IMR-90 (cell line): ENCODE measurements around the gene SMARCD1. TPM values are rescaled to one million over a fixed set of nuclear protein-coding genes. Genes with fewer than 3 reads are reported as not detected.

Source experiments
- ATAC-seq: fragments of 200-7000 bp; cut with Tn5 transposase; 2 replicates; pipeline ENCODE4 v1.9.1; 2020; ENCODE audit warnings: low read depth, mild to moderate bottlenecking, moderate library complexity
- BruUV-seq: library from RNA; stranded (reverse); fragments of 400-500 nt; replicated peaks from 2 replicates; lab custom pipeline; 2021; lab: Mats Ljungman, UMichigan
- CTCF ChIA-PET: fragments of 300-600 bp; formaldehyde crosslinking; extraction: SDS; loops from one replicate; lab custom pipeline; 2021; ENCODE audit warnings: antibody characterized with exemption; lab: Yijun Ruan, JAX
- POLR2A ChIA-PET: fragments of 300-600 bp; sonication (Branson Sonifier 250); formaldehyde crosslinking; loops from one replicate; lab custom pipeline; 2022; ENCODE audit warnings: antibody characterized with exemption; ENCODE audit not compliant: unreplicated experiment; lab: Charles Lee
- DNase-seq: peaks from one replicate; pipeline ENCODE4 v3.0.0; 2013
- H2AFZ ChIP-seq: replicated peaks from 2 replicates; pipeline ENCODE3; 2013; ENCODE audit warnings: low read length, mild to moderate bottlenecking; ENCODE audit not compliant: poor library complexity
- H2AK5ac ChIP-seq: 2 replicates; pipeline ENCODE4 v1.6.1; 2013; ENCODE audit warnings: low read depth, low read length, inconsistent platforms
- H2AK9ac ChIP-seq: replicated peaks from 2 replicates; pipeline ENCODE3; 2013; ENCODE audit warnings: mild to moderate bottlenecking, low read depth, low read length, moderate library complexity; ENCODE audit not compliant: poor library complexity
- H2BK120ac ChIP-seq: 2 replicates; pipeline ENCODE4 v1.6.1; 2013; ENCODE audit warnings: low read depth, low read length, inconsistent platforms
- H2BK15ac ChIP-seq: 3 replicates; pipeline ENCODE4 v1.6.1; 2013; ENCODE audit warnings: low read depth, low read length, inconsistent platforms
- H2BK20ac ChIP-seq: 2 replicates; pipeline ENCODE4 v1.6.1; 2013; ENCODE audit warnings: low read depth, mild to moderate bottlenecking, inconsistent platforms, low read length, moderate library complexity
- H2BK5ac ChIP-seq: 2 replicates; pipeline ENCODE4 v1.6.1; 2013; ENCODE audit warnings: mild to moderate bottlenecking, low read depth, low read length, inconsistent platforms; ENCODE audit not compliant: poor library complexity, severe bottlenecking
- H3K14ac ChIP-seq: replicated peaks from 2 replicates; pipeline ENCODE4 v1.6.1; 2013; ENCODE audit warnings: low read depth, low read length, inconsistent platforms
- H3K18ac ChIP-seq: 2 replicates; pipeline ENCODE4 v1.6.1; 2013; ENCODE audit warnings: low read depth, low read length, control low read depth
- H3K23ac ChIP-seq: 2 replicates; pipeline ENCODE4 v1.6.1; 2013; ENCODE audit warnings: low read depth, low read length, inconsistent platforms
- H3K27ac ChIP-seq: 2 replicates; pipeline ENCODE4 v1.5.1; 2013; ENCODE audit warnings: mild to moderate bottlenecking, control low read depth, low read length; ENCODE audit not compliant: insufficient read depth
- H3K27me3 ChIP-seq: 2 replicates; pipeline ENCODE4 v1.6.1; 2013; ENCODE audit warnings: low read length; ENCODE audit not compliant: control insufficient read depth, insufficient read depth
- H3K36me3 ChIP-seq: 2 replicates; pipeline ENCODE4 v1.6.1; 2013; ENCODE audit warnings: low read length, mixed read lengths; ENCODE audit not compliant: control insufficient read depth, insufficient read depth
- H3K4ac ChIP-seq: 2 replicates; pipeline ENCODE4 v1.6.1; 2013; ENCODE audit warnings: low read depth, low read length, inconsistent platforms
- H3K4me1 ChIP-seq: 2 replicates; pipeline ENCODE4 v1.6.1; 2013; ENCODE audit warnings: low read length, mixed read lengths; ENCODE audit not compliant: control insufficient read depth, insufficient read depth
- H3K4me2 ChIP-seq: 2 replicates; pipeline ENCODE4 v1.6.1; 2013; ENCODE audit warnings: low read depth, mild to moderate bottlenecking, control low read depth, low read length, moderate library complexity
- H3K4me3 ChIP-seq: 2 replicates; pipeline ENCODE4 v1.5.1; 2013; ENCODE audit warnings: low read depth, mild to moderate bottlenecking, control low read depth, low read length, moderate library complexity; ENCODE audit not compliant: insufficient read depth
- H3K56ac ChIP-seq: 2 replicates; pipeline ENCODE4 v1.6.1; 2013; ENCODE audit warnings: low read length, inconsistent platforms; ENCODE audit not compliant: insufficient read depth; ENCODE audit errors: extremely low read depth
- H3K79me1 ChIP-seq, 2 experiments: 2 replicates each; pipeline ENCODE4 v1.6.1; 2013; ENCODE audit warnings: low read length in 2 of 2, inconsistent platforms in 1 of 2, low read depth in 1 of 2
- H3K9ac ChIP-seq: 2 replicates; pipeline ENCODE4 v1.6.1; 2013; ENCODE audit warnings: low read depth, low read length, control low read depth
- H3K9me1 ChIP-seq: 2 replicates; pipeline ENCODE4 v1.6.1; 2013; ENCODE audit warnings: low read length, inconsistent platforms; ENCODE audit not compliant: insufficient read depth
- H3K9me3 ChIP-seq: 2 replicates; pipeline ENCODE4 v1.6.1; 2013; ENCODE audit warnings: low read length; ENCODE audit not compliant: control insufficient read depth, insufficient read depth
- H4K20me1 ChIP-seq: 2 replicates; pipeline ENCODE4 v1.6.1; 2013; ENCODE audit warnings: low read length, inconsistent platforms; ENCODE audit not compliant: insufficient read depth
- H4K5ac ChIP-seq: 2 replicates; pipeline ENCODE4 v1.6.1; 2013; ENCODE audit warnings: mild to moderate bottlenecking, low read depth, low read length, control low read depth
- H4K8ac ChIP-seq, 2 experiments: 2 replicates each; pipeline ENCODE4 v1.6.1; 2013; ENCODE audit warnings: low read depth in 2 of 2, low read length in 2 of 2, control low read depth in 1 of 2, inconsistent platforms in 1 of 2
- H4K91ac ChIP-seq: 2 replicates; pipeline ENCODE4 v1.6.1; 2013; ENCODE audit warnings: low read depth, low read length, inconsistent platforms; ENCODE audit not compliant: insufficient read depth
- BHLHE40 ChIP-seq: fragments of 150-350 bp; IDR thresholded peaks from 2 replicates; pipeline ENCODE4 v1.6.1; 2016; ENCODE audit warnings: mild to moderate bottlenecking, low read depth, low read length
- CEBPB ChIP-seq: IDR thresholded peaks from 2 replicates; pipeline ENCODE4 v1.6.1; 2012; ENCODE audit warnings: low read depth, low read length, improper control_type of control experiment
- CHD1 ChIP-seq: IDR thresholded peaks from 2 replicates; pipeline ENCODE4 v1.6.1; 2012; ENCODE audit warnings: low read depth, low read length, improper control_type of control experiment
- FOS ChIP-seq: fragments of 150-350 bp; IDR thresholded peaks from 2 replicates; pipeline ENCODE4 v1.6.1; 2016; ENCODE audit warnings: low read depth, low read length
- MAFK ChIP-seq: IDR thresholded peaks from 2 replicates; pipeline ENCODE4 v1.6.1; 2012; ENCODE audit warnings: low read depth, low read length, improper control_type of control experiment
- MAZ ChIP-seq: IDR thresholded peaks from 2 replicates; pipeline ENCODE4 v1.6.1; 2012; ENCODE audit warnings: low read depth, mild to moderate bottlenecking, low read length, improper control_type of control experiment, moderate library complexity, borderline replicate concordance
- MXI1 ChIP-seq: IDR thresholded peaks from 2 replicates; pipeline ENCODE4 v1.6.1; 2012; ENCODE audit warnings: low read depth, mild to moderate bottlenecking, low read length, moderate library complexity, borderline replicate concordance
- NFE2L2 ChIP-seq: fragments of 150-350 bp; IDR thresholded peaks from 2 replicates; pipeline ENCODE4 v1.6.1; 2016; ENCODE audit warnings: low read depth, mild to moderate bottlenecking, low read length
- POLR2A ChIP-seq: IDR thresholded peaks from 2 replicates; pipeline ENCODE4 v1.6.1; 2012; ENCODE audit warnings: mild to moderate bottlenecking, low read depth, low read length
- RAD21 ChIP-seq: IDR thresholded peaks from 2 replicates; pipeline ENCODE4 v1.6.1; 2012; ENCODE audit warnings: low read length, improper control_type of control experiment
- RCOR1 ChIP-seq: IDR thresholded peaks from 2 replicates; pipeline ENCODE4 v1.6.1; 2012; ENCODE audit warnings: mild to moderate bottlenecking, low read length, improper control_type of control experiment; ENCODE audit not compliant: insufficient replicate concordance
- RFX5 ChIP-seq: IDR thresholded peaks from 2 replicates; pipeline ENCODE4 v1.8.0; 2012; ENCODE audit warnings: low read depth, mild to moderate bottlenecking, low read length, moderate library complexity
- SMC3 ChIP-seq: fragments of 150-350 bp; IDR thresholded peaks from 2 replicates; pipeline ENCODE4 v1.6.1; 2016; ENCODE audit warnings: low read depth, mild to moderate bottlenecking, antibody characterized with exemption, low read length, moderate library complexity
- WGBS, 2 experiments: methylation state at CpG; one replicate each; pipeline versions ENCODE4 v1.1.5 to v1.1.7; 2013; ENCODE audit warnings: missing lambda C conversion rate in 2 of 2; ENCODE audit not compliant: insufficient read length in 1 of 2; ENCODE audit errors: extremely low coverage in 2 of 2; 5-methylcytosine and 5-hydroxymethylcytosine counted together
- dilution Hi-C: fragments of 300-500 bp; cut with HindIII; formaldehyde crosslinking; loops from one replicate; pipeline ENCODE4 v1.14.3; 2018; ENCODE audit warnings: low sequenced_read_pairs; ENCODE audit not compliant: unreplicated experiment
- in situ Hi-C: fragments of 300-500 bp; cut with MboI; formaldehyde crosslinking; loops from 3 replicates; pipeline ENCODE4 v1.14.3; 2019; ENCODE audit warnings: low sequenced_read_pairs, inconsistent platforms, mixed read lengths
- intact Hi-C: fragments of 100-400 bp; cut with micrococcal nuclease; formaldehyde crosslinking; loops from 2 replicates; pipeline ENCODE4 v1.10.0; 2022
- polyA plus RNA-seq, 3 experiments: library from polyadenylated mRNA; depleted of rRNA; stranded (reverse); fragments of >200 nt; gene quantifications; 2 replicates each; pipeline ENCODE4 v1.2.3, GENCODE V29; 2012; ENCODE audit warnings: low replicate concordance in 1 of 3
- total RNA-seq: library from RNA; depleted of rRNA; stranded (reverse); fragments of >200 nt; gene quantifications from 2 replicates; pipeline ENCODE4 v1.2.3, GENCODE V29; 2012
- TF ChIP-seq, protein P1 (sequence below): conservative IDR thresholded peaks from 2 replicates; pipeline ENCODE4 v1.5.1; 2012; ENCODE audit warnings: mild to moderate bottlenecking, low read depth, low read length, improper control_type of control experiment
- TF ChIP-seq, protein P2 (sequence below): fragments of 150-350 bp; IDR thresholded peaks from 2 replicates; pipeline ENCODE4 v1.6.1; 2016; ENCODE audit warnings: low read depth, mild to moderate bottlenecking, low read length, moderate library complexity, borderline replicate concordance
- TF ChIP-seq, protein P3 (sequence below): fragments of 150-350 bp; IDR thresholded peaks from 2 replicates; pipeline ENCODE4 v1.6.1; 2017; ENCODE audit warnings: mild to moderate bottlenecking, antibody characterized with exemption, low read length, low read depth

Gene SMARCD1
- total and polyA plus RNA-seq, 2 of the 4 experiments (the other 2 are of a cell fraction) = 28.1 to 47.9 TPM

DNA sequence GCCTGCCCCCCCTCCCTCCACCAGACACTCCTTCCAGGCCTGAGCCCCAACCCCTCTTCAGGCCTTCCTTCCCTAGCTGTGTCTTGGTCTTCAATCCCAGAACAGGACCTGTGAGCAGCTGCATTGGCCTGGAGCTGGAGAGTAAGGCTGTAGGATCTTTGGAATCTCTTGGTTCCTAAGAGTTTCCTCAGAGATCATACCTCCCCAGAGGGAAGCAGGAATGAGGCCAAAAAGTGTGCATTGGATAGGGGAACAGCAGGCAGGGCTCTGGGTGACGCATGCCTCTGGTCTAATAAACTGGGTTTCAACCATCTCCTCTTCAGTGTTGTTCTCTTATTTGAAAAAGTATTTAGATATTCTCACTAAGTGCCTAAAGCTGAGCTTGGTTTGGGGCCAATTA lies 1.8 kb upstream of the SMARCD1 start:
- Histone ChIP-seq H3K4me3 (no peak overlapping the region), H4K20me1 (peaks cover 17% of the 10 kb centered on the region), H2AFZ (no peak overlapping the region), H3K23ac (no peak overlapping the region), H2BK120ac (no peak overlapping the region), H3K18ac (no peak overlapping the region), H2BK5ac (no peak overlapping the region), H3K4me2 (no peak overlapping the region), H4K5ac (no peak overlapping the region), H3K4ac (no peak overlapping the region), H3K56ac (no peak overlapping the region), H3K9ac (no peak overlapping the region), H3K79me1 (peaks cover 4 to 31% of the 10 kb centered on the region in 2 experiments), H3K9me3 (no peaks in the 10 kb centered on the region), H3K9me1 (no peaks in the 10 kb centered on the region), H4K91ac (no peak overlapping the region), H2BK20ac (no peak overlapping the region), H3K4me1 (peaks cover 4% of the 10 kb centered on the region), H2BK15ac (no peak overlapping the region), H3K36me3 (peaks cover 9% of the 10 kb centered on the region), H3K14ac (no peak overlapping the region), H4K8ac (no peak overlapping the region), H2AK9ac (peak overlapping the region; percentile 23), H2AK5ac (no peak overlapping the region), H3K27me3 (no peaks in the 10 kb centered on the region), H3K27ac (no peak overlapping the region)
- ATAC-seq (no peak), DNase-seq (no peak)
- TF ChIP-seq, protein P1, sequence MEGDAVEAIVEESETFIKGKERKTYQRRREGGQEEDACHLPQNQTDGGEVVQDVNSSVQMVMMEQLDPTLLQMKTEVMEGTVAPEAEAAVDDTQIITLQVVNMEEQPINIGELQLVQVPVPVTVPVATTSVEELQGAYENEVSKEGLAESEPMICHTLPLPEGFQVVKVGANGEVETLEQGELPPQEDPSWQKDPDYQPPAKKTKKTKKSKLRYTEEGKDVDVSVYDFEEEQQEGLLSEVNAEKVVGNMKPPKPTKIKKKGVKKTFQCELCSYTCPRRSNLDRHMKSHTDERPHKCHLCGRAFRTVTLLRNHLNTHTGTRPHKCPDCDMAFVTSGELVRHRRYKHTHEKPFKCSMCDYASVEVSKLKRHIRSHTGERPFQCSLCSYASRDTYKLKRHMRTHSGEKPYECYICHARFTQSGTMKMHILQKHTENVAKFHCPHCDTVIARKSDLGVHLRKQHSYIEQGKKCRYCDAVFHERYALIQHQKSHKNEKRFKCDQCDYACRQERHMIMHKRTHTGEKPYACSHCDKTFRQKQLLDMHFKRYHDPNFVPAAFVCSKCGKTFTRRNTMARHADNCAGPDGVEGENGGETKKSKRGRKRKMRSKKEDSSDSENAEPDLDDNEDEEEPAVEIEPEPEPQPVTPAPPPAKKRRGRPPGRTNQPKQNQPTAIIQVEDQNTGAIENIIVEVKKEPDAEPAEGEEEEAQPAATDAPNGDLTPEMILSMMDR = no peak
- TF ChIP-seq MAFK (no peak), FOS (no peak), SMC3 (no peak), MAZ (no peak), NFE2L2 (no peak), RAD21 (no peak), CHD1 (no peak), MXI1 (no peak), RCOR1 (no peak), RFX5 (no peak), BHLHE40 (no peak), CEBPB (no peak), POLR2A (no peak)
- TF ChIP-seq, protein P2, sequence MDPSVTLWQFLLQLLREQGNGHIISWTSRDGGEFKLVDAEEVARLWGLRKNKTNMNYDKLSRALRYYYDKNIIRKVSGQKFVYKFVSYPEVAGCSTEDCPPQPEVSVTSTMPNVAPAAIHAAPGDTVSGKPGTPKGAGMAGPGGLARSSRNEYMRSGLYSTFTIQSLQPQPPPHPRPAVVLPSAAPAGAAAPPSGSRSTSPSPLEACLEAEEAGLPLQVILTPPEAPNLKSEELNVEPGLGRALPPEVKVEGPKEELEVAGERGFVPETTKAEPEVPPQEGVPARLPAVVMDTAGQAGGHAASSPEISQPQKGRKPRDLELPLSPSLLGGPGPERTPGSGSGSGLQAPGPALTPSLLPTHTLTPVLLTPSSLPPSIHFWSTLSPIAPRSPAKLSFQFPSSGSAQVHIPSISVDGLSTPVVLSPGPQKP = no peak
- TF ChIP-seq, protein P3, sequence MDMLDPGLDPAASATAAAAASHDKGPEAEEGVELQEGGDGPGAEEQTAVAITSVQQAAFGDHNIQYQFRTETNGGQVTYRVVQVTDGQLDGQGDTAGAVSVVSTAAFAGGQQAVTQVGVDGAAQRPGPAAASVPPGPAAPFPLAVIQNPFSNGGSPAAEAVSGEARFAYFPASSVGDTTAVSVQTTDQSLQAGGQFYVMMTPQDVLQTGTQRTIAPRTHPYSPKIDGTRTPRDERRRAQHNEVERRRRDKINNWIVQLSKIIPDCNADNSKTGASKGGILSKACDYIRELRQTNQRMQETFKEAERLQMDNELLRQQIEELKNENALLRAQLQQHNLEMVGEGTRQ = no peak
- ChIA-PET POLR2A (no interaction called here), CTCF (interaction anchor here (1.4 kb wide), 1 partner anchor 13 kb away, joined by 3 read pairs; no protein-coding TSS in a partner anchor)
- dilution Hi-C loops (no loop called here), intact Hi-C loops (no loop called here), in situ Hi-C loops (no loop called here)
- no TSS peak for BruUV-seq
- WGBS, 2 experiments = no CpG with 5 or more reads among the region's 1 CpG
